ENCODE results near the gene GAB2.
"Not testable (repeated sequence)": the region's sequence is repeated elsewhere in the genome, so short reads cannot be mapped to it uniquely, and the experiment has no call there.

Gene GAB2

DNA sequence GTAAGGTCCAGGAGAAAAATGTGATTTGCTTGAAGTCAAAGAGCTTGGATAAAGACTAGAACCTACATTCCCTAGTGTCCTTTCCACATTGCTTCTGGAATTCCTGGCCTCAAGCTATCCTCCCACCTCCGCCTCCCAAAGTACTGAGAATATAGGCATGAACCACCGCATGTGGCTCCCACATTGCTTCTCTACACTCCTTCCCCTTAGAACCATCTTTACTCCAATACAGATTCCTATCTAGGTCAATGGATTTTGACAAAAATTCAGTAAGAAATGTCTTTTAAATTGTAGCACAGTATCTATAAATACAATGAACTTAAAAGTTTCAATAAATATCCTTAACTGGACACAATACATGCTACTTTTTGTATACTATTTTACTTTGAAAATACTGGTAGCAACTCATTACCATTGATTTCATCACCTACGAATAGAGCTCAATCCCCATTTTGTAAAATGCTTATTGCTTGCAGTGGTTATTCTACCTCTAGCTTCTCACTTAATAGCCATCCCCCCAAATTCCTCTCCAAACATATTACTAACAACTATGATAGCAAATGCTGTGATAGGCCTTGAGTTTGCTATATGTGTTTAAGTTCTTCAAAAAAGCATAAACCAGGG lies 53.4 kb downstream of the GAB2 start:
- no peak for DNase-seq (ENCODE audit: low spot score)
- TF ChIP-seq, protein P1, sequence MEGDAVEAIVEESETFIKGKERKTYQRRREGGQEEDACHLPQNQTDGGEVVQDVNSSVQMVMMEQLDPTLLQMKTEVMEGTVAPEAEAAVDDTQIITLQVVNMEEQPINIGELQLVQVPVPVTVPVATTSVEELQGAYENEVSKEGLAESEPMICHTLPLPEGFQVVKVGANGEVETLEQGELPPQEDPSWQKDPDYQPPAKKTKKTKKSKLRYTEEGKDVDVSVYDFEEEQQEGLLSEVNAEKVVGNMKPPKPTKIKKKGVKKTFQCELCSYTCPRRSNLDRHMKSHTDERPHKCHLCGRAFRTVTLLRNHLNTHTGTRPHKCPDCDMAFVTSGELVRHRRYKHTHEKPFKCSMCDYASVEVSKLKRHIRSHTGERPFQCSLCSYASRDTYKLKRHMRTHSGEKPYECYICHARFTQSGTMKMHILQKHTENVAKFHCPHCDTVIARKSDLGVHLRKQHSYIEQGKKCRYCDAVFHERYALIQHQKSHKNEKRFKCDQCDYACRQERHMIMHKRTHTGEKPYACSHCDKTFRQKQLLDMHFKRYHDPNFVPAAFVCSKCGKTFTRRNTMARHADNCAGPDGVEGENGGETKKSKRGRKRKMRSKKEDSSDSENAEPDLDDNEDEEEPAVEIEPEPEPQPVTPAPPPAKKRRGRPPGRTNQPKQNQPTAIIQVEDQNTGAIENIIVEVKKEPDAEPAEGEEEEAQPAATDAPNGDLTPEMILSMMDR (IDR thresholded peaks at IDR 0.05; ENCODE audit: extremely low read depth, insufficient read depth, missing control alignments), result no peak
- in situ Hi-C loops (cut with MboI; ENCODE audit: low pct_unique_long_range_greater_than_20kb, low sequenced_read_pairs, unreplicated experiment), result no loop called here

DNA sequence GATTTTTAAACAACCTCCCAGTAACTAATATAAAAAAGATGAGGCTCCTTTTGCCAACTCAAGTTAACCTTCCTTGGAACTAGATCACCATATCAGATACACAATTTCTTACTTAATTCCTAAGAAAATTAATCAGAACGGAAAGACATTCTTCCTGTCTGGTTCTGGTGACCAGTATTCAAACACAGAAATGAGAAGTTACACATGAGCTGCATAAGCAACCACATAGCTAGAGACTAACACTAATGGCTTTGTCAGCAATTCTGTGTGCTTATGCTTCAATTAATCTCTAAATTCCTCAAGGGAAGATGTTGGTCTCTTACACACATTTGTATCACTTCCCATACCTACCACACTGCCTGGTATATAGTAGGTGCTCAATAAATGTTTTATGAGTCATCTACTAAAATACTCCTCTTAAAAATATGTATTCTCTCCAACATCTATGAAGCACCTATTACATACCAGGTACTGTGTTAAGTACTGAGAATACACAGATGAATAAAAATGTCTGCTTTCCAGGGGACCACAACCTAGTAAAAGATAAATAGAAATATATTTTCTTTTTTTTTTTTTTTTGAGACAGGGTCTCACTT lies 54.5 kb downstream of the GAB2 start:
- TF ChIP-seq, protein P1 (IDR thresholded peaks at IDR 0.05; ENCODE audit: extremely low read depth, insufficient read depth, missing control alignments), result no peak
- DNase-seq (ENCODE audit: low spot score), result no peak
- in situ Hi-C loops (cut with MboI; ENCODE audit: low pct_unique_long_range_greater_than_20kb, low sequenced_read_pairs, unreplicated experiment), result no loop called here

DNA sequence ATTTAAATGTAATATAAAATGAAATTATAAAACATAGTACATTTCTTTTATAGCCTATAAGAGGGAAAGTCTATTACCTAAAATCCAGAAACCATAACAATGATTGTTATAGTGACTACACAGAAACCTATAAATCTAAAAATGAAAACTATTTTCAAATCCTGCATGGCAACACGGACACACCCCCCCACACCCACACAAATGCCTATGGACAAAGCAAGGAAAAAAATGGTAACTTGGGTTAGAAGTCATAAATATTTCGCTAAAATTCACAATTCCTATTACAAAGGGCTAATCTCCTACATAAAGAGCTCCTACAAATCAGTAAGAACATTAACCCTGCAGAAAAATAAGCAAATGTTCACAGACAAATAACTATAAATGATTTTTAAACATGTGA lies 56.4 kb downstream of the GAB2 start:
- no peak for DNase-seq (ENCODE audit: low spot score)
- TF ChIP-seq, protein P1 (IDR thresholded peaks at IDR 0.05; ENCODE audit: extremely low read depth, insufficient read depth, missing control alignments), result no peak
- in situ Hi-C loops (cut with MboI; ENCODE audit: low pct_unique_long_range_greater_than_20kb, low sequenced_read_pairs, unreplicated experiment), result no loop called here

DNA sequence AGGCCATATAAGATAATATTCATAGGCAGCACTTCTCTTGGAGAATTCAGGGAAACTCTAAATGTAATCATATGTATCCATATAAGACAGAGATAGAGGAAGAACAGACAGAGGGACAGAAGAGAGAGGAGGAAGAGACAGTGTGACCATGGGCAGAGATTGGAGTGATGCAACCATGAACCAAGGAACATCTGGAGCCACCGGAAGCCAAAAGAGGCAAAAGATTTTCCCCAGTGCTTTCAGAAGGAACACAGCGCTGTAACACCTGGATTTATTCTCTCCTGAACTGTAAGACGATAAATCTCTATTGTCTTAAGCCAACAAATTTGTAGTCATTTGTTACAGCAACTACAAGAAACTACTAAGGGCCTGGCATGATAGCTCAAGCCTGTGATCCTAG lies 57.7 kb downstream of the GAB2 start:
- in situ Hi-C loops (cut with MboI; ENCODE audit: low pct_unique_long_range_greater_than_20kb, low sequenced_read_pairs, unreplicated experiment), result no loop called here
- TF ChIP-seq, protein P1 (IDR thresholded peaks at IDR 0.05; ENCODE audit: extremely low read depth, insufficient read depth, missing control alignments), result no peak
- DNase-seq (ENCODE audit: low spot score), result no peak

DNA sequence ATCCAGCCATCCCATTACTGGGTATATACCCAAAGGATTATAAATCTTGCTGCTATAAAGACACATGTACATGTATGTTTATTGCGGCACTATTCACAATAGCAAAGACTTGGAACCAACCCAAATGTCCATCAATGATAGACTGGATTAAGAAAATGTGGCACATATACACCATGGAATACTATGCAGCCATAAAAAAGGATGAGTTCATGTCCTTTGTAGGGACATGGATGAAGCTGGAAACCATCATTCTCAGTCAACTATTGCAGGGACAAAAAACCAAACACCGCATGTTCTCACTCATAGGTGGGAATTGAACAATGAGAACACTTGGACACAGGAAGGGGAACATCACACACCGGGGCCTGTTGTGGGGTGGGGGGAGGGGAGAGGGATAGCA lies 59.7 kb downstream of the GAB2 start:
- in situ Hi-C loops (cut with MboI; ENCODE audit: low pct_unique_long_range_greater_than_20kb, low sequenced_read_pairs, unreplicated experiment), result not testable (repeated sequence)

DNA sequence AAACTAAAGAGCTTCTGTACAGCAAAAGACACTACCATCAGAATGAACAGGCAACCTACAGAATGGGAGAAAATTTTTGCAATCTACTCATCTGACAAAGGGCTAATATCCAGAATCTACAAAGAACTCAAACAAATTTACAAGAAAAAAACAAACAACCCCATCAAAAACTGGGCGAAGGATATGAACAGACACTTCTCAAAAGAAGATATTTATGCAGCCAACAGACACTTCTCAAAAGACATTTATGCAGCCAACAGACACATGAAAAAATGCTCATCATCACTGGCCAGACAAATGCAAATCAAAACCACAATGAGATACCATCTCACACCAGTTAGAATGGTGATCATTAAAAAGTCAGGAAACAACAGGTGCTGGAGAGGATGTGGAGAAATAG lies 60.2 kb downstream of the GAB2 start:
- in situ Hi-C loops (cut with MboI; ENCODE audit: low pct_unique_long_range_greater_than_20kb, low sequenced_read_pairs, unreplicated experiment); DNase-seq (ENCODE audit: low spot score): not testable (repeated sequence)

More for the DNA sequence above, 59.7 kb downstream of the GAB2 start:
- DNase-seq (ENCODE audit: low spot score), result not testable (repeated sequence)

DNA sequence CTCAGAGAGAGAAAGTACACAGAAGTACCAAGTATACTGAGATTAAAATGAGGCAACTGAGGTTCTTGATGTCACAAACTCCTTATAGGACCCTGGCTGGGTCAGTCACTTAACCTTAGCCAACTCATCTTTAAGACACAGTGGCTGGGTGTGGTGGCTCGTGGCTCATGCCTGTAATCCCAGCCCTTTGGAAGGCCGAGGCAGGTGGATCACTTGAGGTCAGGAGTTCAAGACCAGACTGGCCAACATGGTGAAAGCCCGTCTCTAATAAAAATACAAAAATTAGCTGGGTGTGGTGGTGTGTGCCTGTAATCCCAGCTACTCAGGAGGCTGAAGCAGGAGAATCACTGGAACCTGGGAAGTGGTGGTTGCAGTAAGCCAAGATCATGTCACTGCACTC lies 61.9 kb downstream of the GAB2 start:
- DNase-seq (ENCODE audit: low spot score); in situ Hi-C loops (cut with MboI; ENCODE audit: low pct_unique_long_range_greater_than_20kb, low sequenced_read_pairs, unreplicated experiment): not testable (repeated sequence)

DNA sequence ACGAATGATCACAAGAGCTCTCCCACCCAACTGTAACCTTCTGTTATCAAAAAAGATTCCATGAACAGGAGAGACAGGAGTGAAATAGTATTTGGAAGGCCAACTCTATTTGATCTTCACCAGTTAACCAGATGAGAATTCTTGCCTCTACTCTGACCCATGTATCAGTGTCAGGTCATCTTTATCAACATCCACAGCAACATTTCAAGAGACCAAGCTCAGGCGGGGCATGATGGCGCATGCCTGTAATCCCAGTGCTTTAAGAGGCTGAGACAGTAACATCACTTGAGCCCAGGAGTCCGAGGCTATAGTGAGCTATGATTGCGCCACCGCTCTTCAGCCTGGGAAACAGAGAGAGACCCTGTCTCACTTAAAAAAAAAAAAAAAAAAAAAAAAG lies 62.3 kb downstream of the GAB2 start:
- TF ChIP-seq, protein P1 (IDR thresholded peaks at IDR 0.05; ENCODE audit: extremely low read depth, insufficient read depth, missing control alignments), result no peak
- in situ Hi-C loops (cut with MboI; ENCODE audit: low pct_unique_long_range_greater_than_20kb, low sequenced_read_pairs, unreplicated experiment), result no loop called here
- no peak for DNase-seq (ENCODE audit: low spot score)

Data from GM13977 (cell line).